NOMO-1 treated with DMSO at 0.1 percent for 48 hours (cell line): ENCODE measurements around the gene PIGS.

Experiments
- DNase-seq: peaks from one replicate; lab custom pipeline; 2025; ENCODE audit not compliant: unreplicated experiment; lab: John Stamatoyannopoulos, UW

Gene PIGS

GRCh38 chr17:28511858-28512461, 59.4 kb downstream of the PIGS start:
- DNase-seq, result no peak

GRCh38 chr17:28509789-28510188, 61.5 kb downstream of the PIGS start:
- DNase-seq, result peak; percentile 61

- DNase-seq, result no peak
Observed at GRCh38 chr17:28508211-28508724, 63.1 kb downstream of the PIGS start.

GRCh38 chr17:28507567-28508203, 63.6 kb downstream of the PIGS start:
- no peak for DNase-seq

- DNase-seq, result no peak
Observed at GRCh38 chr17:28506763-28507487, 64.4 kb downstream of the PIGS start.

- DNase-seq, result no peak
Observed at GRCh38 chr17:28505986-28506665, 65.2 kb downstream of the PIGS start, which contains the start of gene FOXN1. Gene FOXN1, plus strand, starts transcription at chr17:28506348. Its CDS starts 17,622 bp downstream, at chr17:28523970.

GRCh38 chr17:28503420-28503819, 67.9 kb downstream of the PIGS start:
- DNase-seq, result no peak
